NCI-H2171 treated with DMSO at 0.1 percent for 48 hours (cell line): ENCODE measurements around the gene PAPLN.

ENCODE experiments used
- DNase-seq: peaks from one replicate; lab custom pipeline; 2025; lab: John Stamatoyannopoulos, UW

Gene PAPLN

GRCh38 chr14:73231981-73232851 is 5.1 kb upstream of the PAPLN start:
- DNase-seq, result no peak

DNA sequence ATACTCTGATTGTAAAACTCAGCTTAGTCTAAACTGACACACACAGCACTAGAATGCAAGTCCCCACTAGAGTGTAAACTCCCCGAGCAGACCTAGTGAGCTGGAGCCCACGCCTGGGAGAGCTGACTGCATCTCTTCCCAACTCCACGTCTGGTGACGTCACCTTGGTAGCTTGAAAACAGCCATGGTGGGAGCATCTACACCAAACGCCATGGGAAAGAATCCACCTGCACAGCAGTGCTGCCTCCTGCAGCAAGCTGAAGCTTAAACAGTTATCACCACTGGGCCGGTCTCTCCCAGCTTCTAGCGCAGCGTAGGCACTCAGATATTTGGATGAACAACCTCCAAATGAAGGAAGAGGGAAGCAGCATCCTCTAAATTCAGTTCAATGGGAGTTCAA is 4.3 kb upstream of the PAPLN start:
- no peak for DNase-seq

DNA sequence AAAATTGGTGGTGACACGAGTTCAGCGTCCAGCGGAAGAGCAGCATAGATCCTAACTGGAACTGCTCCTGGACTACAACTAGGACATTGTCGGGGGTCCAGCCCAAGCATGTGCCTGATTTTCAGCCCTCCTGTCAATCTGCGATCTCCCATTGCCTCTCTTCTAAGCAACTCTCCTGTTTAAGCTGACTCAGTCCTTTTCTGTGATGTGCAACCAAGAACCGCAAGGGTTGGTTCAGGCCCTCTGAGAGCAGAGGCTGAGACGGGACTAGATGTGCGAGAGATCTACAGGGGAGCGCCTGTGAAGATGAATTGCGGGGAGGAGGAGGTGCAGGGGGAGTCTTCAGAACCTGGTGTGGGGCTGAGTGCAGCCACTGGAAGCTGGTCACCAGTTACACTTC is 3.7 kb upstream of the PAPLN start:
- DNase-seq, result no peak

GRCh38 chr14:73234029-73234428 is 3.3 kb upstream of the PAPLN start:
- no peak for DNase-seq

GRCh38 chr14:73234586-73235394 is 2.5 kb upstream of the PAPLN start:
- DNase-seq, result no peak

DNA sequence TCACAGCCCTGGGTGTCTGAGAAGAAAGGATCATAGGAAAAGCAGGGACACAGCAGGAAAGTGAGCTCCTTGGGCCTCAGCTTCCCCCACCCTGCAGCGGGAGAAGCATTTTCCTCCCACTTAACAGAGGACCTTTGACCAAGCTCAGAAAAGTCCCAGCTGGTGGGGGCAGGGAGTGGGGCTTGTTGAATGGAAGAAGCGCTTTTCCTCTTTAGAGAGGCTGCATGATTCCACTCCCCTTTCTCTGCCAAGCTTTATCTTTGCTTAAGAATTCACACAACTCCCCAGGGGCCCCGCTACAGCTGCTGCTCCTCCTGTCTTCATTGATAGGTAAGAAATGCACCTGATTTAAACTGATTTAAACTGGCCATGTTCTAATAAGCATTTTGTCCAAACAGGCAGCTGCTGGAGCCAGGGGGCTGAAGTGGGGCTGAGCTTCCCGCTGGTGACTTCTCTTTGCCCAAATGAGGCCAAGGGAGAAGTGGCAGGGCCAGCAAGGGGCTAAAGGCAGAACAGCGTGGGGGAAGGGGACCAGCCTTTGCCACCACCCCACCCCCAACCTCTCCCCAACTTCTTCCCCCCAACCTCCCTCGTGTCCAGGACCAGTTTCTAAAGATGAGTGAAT is 1.7 kb upstream of the PAPLN start:
- peak; percentile 91 for DNase-seq

GRCh38 chr14:73236157-73236556 is 1.1 kb upstream of the PAPLN start:
- DNase-seq, result peak; percentile 47

- no peak for DNase-seq
Observed at GRCh38 chr14:73236752-73237218, 521 bp upstream of the PAPLN start.

DNA sequence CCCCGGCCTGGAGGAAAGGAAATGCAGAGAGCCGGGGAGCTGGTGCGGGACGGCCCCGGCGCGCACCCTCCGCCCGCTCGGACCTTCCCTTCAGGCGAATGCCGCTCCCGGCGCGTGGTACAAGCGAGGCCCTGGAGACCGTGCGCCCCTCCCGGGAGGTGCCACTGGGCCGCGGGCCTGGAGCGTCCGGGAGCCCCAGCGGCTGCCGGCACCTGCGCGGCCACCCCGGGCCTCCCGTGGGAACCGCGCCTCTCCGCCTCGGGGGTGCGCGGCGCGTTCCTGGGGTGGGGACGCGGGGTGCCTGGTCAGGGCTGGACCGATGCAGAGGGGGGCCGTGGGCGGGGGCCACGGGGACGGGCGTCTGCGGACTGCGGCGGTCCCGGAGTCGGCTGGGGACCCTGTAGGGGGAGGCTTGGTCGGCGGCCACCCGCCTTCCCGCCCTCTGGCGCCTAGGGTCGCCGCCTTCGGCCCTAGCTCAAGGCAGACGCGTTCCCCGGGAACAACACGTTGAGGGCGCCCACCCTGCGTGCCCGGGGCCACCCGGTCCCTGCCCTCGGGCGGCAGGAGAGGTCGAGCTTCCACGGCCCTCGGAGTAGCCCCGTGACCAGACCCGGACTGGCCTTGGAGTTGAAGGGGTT is 599 bp downstream of the PAPLN start:
- no peak for DNase-seq

DNA sequence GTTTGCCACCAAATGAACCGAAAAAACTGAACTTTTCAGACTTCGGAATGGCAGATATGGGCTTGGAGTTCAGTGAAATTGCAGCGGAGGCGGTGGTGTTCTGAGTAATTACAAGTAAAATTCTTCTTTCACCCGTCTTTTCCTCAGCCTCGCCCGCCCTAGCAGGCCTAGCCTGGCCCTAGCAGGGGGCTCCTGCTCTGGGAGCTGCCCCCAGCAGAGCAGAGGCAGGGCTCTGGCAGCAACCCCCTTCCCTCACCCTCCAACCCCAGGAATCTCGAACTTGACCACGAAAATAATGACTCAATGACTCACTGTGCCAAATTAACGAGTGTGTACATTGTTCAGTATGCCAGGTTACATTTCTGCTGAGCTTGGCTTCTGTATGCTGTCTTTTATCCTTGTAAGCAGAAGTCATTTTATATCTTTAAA is 1.1 kb downstream of the PAPLN start:
- no peak for DNase-seq

DNA sequence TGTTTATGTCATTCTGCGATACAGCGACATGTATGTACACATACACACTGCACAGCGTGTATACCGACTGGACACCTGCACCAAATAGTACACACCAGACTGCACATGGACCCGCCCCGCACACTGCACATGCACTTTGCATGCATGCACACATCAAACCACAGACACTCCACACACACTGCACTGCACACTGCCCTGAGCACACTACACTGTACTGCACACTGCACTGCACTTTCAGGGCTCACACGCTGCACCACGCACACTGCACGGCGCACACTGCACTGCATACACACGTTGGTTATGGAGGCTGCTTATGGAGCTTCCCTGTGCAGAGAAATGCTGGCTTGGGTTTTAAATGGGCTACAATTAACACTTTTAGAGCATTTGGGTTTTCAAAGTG is 1.6 kb downstream of the PAPLN start:
- no peak for DNase-seq

GRCh38 chr14:73239393-73240241 is 2.3 kb downstream of the PAPLN start:
- DNase-seq, result no peak

DNA sequence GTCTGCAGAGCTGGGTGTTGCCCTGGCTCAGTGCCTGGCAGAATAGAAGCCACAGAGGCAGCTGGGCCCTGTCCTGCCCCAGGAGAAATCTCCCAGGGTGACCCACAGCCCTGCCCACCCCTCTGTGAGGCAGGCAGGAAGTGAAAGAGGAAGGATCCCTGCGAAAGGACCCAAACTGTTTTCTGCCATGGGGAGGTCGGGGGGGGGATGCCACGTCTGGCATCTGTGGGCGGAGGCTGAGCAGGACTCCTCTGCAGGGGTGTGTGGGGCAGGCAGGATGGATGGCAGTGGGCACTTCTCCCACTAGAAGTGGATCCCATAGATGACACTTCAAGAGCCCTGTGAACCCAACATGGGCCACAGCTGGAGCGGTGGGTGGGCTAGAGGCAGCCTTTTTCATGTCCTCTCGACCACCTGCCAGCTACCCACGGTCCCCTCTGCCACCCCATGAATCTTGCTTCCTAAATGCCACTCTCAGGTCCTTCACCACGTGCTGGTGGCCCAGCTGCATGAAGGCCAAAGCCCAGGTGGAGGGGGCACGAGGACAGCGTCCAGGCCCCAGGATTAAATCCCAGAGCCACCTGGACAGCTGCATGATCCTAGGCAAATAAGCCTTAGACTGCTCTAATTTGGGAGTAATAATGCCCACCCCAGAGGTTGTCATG is 3.6 kb downstream of the PAPLN start:
- DNase-seq, result no peak

DNA sequence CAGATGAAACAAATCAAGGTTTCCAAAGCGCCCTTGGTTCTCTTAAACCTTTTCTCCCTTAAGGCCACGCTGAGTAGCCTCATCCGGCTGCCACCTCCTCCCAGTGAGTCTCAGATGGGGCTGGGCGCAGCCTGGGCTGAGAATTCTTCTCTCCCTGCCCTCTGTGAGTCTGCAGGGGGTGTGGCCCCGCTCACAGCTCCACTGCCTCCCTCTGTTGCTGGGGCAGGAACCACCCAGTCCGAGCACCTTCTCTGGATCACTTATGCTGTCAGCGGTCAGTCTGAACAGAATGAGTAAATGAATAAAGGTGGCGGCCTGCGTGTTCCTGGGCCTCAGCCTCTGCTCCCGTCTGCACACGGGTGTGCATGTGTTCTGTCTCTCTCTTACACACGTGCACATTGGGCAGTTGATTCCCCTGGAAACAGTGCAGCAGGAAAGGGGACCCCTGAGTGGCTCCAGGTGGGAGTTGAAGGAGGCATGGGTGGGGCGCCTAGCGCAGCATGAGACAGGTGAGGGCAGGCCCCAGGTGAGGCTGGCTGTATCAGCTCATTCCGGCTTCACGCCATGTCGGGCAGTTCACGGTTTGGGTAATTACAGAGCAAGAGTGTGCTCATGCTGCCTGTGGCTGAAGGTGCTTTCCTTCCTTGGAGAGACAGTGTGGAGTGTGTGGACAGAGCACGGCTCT is 4.3 kb downstream of the PAPLN start:
- DNase-seq, result no peak

DNA sequence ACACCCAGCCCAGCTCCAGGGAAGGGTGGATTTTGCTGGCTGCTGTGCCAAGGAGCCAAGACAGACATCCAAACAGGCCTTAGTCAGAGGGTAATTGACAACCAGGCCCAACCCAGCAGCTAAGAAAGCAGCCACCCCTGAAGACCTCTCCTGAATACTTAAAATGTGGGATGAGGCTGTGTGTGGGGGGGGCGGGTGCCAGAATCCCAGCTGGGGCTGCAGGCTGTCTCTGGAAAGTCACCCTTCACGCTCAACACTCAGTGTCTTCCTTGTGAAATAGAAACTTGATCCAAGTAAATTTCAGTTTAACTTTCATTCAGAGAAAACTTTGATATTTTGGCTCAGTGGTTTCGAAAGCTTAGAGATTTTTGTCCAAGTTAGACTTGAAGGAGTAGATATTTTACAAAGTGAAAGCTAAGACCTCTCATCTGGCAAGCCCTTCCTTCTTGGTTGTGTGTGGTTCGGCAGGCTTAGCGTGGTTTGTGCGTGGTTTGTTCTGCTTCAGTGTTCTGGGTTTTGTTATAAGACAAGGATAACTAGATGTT is 5.1 kb downstream of the PAPLN start:
- DNase-seq, result no peak

DNA sequence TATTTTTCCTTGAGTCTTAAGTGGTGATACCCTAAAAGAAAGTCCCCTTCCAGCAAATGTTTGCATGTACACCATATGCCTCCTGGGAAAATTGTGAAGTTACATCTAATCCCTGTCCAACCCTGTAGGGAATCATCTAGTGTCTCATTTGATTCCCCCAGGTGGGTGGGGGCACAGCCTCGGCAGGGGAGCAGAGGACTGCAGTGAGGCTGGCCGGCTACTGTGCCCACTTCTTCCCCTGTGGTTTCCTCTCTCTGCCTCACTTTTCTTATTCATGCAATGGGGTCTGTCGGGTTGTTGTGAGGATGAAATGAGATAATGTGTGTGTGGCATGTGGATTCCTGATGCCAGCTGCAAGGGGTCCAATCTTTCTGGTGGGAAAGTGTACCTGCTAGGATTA is 6.0 kb downstream of the PAPLN start:
- no peak for DNase-seq

DNA sequence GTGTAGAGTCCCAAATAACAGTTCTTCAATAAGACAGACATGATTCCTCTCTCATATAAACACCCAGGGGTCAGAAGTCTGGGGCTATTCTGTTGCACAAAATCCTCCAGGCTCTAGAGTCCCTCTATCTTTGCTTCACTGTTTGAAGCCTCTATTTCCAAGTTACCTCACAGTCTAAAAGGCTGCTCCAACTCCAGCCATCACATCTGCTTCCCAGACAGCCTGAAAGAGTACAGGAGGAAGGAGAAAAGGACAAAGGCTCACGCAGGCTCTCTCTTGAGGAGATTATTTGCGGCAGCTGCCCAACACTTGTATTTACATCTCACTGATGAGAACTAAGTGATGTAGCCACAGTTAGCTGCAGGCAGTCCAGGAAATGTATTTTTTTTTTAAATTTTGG is 6.4 kb downstream of the PAPLN start:
- DNase-seq, result no peak

DNA sequence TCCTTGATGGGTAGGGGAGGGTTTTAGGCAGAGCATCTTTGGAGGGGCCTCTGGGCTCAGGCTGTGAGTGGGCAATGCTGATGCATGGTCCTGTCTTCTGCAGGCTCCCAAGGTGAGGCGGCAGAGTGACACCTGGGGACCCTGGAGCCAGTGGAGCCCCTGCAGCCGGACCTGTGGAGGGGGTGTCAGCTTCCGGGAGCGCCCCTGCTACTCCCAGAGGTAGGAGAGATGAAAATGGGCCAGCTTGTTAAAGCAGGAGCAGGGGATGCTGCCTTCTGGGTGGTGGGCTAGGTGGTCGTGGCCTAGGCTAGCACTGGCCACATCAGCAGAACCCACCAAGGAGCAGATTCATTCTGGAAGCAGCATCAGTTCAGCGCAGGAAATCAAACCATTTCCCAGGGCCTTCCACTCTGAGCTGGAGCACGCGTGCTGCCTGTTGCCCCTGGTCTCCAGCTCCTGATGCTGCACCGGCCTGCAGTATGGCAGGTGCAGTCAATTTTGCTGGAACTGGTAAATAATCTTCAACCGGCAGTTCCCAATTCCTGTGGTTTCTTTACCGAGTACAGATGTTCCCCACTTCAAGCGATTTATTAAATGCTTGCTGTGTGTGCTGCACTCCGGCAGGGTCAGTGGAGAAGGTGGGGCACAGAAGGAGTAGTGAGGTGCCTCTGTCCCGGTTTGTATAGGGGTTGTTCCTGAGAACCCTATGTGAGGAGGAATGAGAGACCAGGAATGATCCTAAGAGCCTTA is 7.4 kb downstream of the PAPLN start:
- no peak for DNase-seq
